ENCODE measurements around the gene CRYGC. TPM values are rescaled to one million over a fixed set of nuclear protein-coding genes. Genes with fewer than 3 reads are reported as not detected.
"Not testable (repeated sequence)": the region's sequence is repeated elsewhere in the genome, so short reads cannot be mapped to it uniquely, and the experiment has no call there.

Gene CRYGC
- total RNA-seq, 2 experiments from 2014 or later = not detected

DNA sequence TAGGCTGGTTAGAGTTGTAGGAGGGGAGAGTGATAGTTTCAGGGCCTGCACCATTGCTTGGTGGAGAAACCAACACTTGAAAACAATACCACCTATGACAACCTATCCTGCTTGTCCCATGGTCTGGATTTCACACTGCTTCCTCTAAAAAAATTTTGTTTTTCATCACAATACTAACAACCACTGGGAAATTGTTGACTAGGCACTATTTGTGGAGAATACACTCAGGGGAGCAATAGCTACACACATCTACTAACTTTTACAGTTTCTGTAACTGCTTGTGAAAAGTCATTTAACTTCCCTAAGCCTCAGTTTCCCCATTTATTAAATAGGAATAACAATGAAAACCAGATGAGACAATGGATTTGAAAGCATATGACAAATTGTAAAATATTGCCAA lies 20.5 kb upstream of the CRYGC start:
- intact Hi-C loops (cut with micrococcal nuclease) = no loop called here
- CTCF ChIA-PET = no interaction called here
- Mint-ChIP-seq H3K9me3 (peaks cover 14% of the 10 kb centered on the region), H3K36me3 (ENCODE audit: low read depth) (no peaks in the 10 kb centered on the region), H3K27me3 (ENCODE audit: low read depth) (no peaks in the 10 kb centered on the region), H3K4me1 (ENCODE audit: low read depth) (no peaks in the 10 kb centered on the region), H3K27ac (no peak overlapping the region), H3K4me3 (no peak overlapping the region)
- DNase-seq = no peak

DNA sequence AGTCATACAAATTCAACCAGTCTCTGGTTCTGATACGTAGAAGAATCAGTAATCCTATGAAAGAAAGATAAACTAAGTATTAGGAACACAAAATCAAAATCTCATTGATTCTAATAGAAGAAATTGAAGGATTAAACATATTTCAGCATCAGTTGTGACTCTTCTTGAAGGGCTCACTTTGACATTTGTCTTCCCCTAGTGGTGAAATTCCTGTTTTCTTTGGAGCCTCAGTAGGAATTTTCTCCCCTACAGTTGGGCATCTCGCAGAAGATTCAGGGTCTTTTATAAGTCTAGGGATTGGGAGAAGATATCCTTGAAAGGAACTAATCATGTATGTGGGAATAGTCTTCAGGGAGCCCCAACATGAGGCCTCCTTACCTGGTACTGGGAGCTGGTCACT lies 19.2 kb upstream of the CRYGC start:
- H3K9me3 Mint-ChIP-seq = peaks cover 14% of the 10 kb centered on the region
- no peak for DNase-seq
- no peak overlapping the region for H3K4me3 Mint-ChIP-seq
- CTCF ChIA-PET = no interaction called here
- no peaks in the 10 kb centered on the region for H3K36me3 Mint-ChIP-seq (ENCODE audit: low read depth)
- intact Hi-C loops (cut with micrococcal nuclease) = no loop called here
- no peaks in the 10 kb centered on the region for H3K27me3 Mint-ChIP-seq (ENCODE audit: low read depth)
- no peaks in the 10 kb centered on the region for H3K4me1 Mint-ChIP-seq (ENCODE audit: low read depth)
- no peak overlapping the region for H3K27ac Mint-ChIP-seq

DNA sequence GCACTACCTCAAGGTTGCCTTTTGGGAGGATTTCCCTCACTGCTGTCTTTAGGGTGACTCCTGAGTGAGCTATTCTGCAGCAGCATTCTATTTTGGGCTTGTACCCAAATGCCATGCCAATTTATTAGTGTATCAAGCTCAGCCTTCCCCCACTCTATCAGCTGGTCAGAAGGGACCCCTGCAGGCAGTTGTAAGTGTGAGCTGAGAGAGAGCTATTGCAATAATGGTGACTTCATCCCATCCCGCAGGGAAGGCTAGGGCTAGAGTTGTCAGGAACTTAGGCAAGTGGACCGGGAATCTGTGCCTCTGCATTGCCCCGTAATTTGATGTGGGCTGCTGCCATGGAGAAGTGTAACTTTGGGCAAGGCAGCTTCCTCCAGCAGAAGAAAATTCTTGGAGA lies 18.1 kb upstream of the CRYGC start:
- H3K27me3 Mint-ChIP-seq (ENCODE audit: low read depth) = no peaks in the 10 kb centered on the region
- H3K4me1 Mint-ChIP-seq (ENCODE audit: low read depth) = no peaks in the 10 kb centered on the region
- no peak for DNase-seq
- intact Hi-C loops (cut with micrococcal nuclease) = no loop called here
- no peak overlapping the region for H3K27ac Mint-ChIP-seq
- H3K9me3 Mint-ChIP-seq = peaks cover 14% of the 10 kb centered on the region
- no peak overlapping the region for H3K4me3 Mint-ChIP-seq
- CTCF ChIA-PET = no interaction called here
- no peaks in the 10 kb centered on the region for H3K36me3 Mint-ChIP-seq (ENCODE audit: low read depth)

DNA sequence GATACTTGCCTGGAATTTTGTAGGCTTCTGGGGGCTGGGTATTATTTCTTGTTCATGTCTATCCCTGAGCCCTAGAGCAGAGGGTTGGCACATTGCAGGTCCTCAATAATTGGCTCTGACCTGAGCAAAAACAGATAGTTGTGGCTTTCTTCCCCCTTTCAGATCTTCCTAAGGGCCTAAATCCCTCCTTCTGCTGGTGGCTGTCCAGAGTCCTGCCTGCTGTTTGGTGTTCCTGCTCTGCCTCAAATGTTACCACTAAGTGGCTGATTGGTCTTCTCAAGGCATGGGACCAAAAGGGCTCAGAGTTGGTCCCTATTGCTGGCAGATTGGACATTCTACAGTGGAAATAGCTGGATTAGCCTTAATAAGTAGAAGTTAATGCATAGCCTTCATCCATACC lies 17.4 kb upstream of the CRYGC start:
- CTCF ChIA-PET = no interaction called here
- Mint-ChIP-seq H3K36me3 (ENCODE audit: low read depth) (no peaks in the 10 kb centered on the region), H3K27me3 (ENCODE audit: low read depth) (no peaks in the 10 kb centered on the region), H3K9me3 (peaks cover 12% of the 10 kb centered on the region), H3K4me3 (no peak overlapping the region), H3K27ac (no peak overlapping the region), H3K4me1 (ENCODE audit: low read depth) (no peaks in the 10 kb centered on the region)
- no peak for DNase-seq
- intact Hi-C loops (cut with micrococcal nuclease) = no loop called here

DNA sequence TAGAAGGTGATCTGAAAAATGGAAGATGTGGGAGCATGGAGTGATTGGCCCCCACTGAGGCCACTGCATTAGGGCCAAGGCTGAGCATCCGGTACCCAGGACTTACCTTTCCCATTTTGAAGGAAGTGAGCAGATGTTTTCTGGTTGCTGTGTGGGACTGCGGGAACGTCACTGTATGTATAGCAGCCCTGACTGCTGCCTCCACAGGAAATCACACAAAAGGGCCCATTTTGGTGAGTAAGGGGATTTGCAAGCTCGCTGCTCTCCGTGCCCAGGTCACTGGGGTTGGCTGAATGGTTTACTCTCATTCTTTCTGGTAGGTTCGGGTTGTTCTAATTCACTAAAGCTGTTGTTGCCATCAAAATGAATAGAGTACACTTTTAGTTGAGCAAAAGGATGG lies 16.4 kb upstream of the CRYGC start, which contains the start of gene CRYGB:
CRYGB (minus strand) TSS at position 153 of the 400 bp plus-strand sequence; CDS start at position 115, 38 bp downstream.
- intact Hi-C loops (cut with micrococcal nuclease) = no loop called here
- Mint-ChIP-seq H3K27ac (no peak within 1 kb of the TSS), H3K27me3 (ENCODE audit: low read depth) (no peaks in the 10 kb centered on the region), H3K9me3 (peaks cover 4% of the 10 kb centered on the region), H3K4me3 (no peak within 1 kb of the TSS), H3K4me1 (ENCODE audit: low read depth) (no peaks in the 10 kb centered on the region), H3K36me3 (ENCODE audit: low read depth) (no peaks in the 10 kb centered on the region)
- DNase-seq = no peak
- CTCF ChIA-PET = no interaction called here

DNA sequence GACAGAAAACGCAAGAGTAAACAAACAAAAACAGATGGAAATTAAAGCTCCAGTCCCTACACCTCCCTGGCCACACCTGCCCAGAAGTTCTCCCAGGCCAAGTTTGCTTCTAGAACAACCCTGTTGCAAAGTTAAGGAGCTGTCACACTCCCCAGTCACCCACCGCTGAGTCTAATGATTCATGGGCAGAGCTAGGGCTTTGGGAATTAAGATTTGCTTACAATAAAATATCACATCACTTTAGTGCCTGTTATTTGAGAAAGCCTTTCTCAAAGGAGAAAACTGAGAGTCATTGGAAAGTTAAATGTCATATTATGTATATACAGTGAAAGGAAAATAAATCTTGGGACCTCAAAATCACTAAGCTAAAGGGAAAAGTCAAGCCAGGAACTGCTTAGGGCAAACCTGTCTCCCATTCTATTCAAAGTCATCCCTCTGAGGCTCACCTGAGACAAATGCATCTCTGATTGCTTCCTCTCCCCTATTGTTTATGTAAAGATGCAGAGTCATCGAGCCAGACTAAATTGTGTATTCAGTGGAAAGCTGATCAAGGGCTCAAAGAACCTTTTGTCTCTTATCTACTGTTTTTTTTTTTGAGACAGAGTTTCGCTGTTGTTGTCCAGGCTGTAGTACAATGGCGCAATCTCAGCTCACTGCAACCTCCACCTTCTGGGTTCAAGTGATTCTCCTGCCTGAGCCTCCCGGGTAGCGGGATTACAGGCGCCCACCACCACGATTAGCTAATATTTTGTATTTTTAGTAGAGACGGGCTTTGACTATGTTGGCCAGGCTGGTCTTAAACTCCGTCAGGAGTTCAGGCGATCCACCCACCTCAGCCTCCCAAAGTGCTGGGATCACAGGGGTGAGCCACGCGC lies 13.5 kb upstream of the CRYGC start:
- no peak overlapping the region for H3K4me3 Mint-ChIP-seq
- intact Hi-C loops (cut with micrococcal nuclease) = no loop called here
- H3K4me1 Mint-ChIP-seq (ENCODE audit: low read depth) = no peaks in the 10 kb centered on the region
- no peaks in the 10 kb centered on the region for H3K36me3 Mint-ChIP-seq (ENCODE audit: low read depth)
- CTCF ChIA-PET = interaction anchor here (0.6 to 1.1 kb wide), 2 partner anchors 32 to 912 kb away, joined by 3 to 6 read pairs; no protein-coding TSS in a partner anchor
- DNase-seq = no peak
- no peaks in the 10 kb centered on the region for H3K27me3 Mint-ChIP-seq (ENCODE audit: low read depth)
- no peak overlapping the region for H3K27ac Mint-ChIP-seq
- peaks cover 4% of the 10 kb centered on the region for H3K9me3 Mint-ChIP-seq

DNA sequence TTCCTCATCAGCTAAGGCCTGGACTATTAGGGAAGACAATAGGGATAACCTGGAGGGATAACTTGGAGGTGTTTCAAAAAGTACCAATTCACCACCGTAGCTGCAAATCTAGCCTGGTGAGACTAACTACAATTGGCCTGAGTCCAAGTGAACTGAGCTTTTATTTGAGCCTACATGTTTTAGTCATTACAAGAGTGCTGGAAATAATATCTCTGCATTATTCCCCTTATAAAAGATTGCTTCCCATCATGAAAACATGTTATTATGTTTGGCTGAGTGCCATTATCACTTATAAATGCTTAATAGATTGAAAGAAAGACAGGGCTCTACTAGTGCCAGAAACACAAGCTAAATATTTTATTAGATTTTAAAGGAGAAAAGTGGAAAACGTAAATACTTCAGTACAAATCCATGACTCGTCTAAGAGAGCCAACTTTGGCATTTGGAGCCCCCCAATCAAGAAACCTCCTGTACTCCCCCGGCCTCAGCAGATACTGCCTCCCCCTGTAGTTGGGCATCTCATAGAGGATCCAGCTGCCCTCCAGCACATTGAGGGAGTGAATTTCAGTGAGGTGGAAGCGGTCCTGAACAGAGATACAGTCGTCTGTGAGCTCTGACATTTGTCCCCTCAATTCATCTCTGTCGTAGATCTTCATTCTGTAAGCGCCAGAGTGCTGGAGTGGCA lies 12.8 kb upstream of the CRYGC start:
- no peaks in the 10 kb centered on the region for H3K27me3 Mint-ChIP-seq (ENCODE audit: low read depth)

DNA sequence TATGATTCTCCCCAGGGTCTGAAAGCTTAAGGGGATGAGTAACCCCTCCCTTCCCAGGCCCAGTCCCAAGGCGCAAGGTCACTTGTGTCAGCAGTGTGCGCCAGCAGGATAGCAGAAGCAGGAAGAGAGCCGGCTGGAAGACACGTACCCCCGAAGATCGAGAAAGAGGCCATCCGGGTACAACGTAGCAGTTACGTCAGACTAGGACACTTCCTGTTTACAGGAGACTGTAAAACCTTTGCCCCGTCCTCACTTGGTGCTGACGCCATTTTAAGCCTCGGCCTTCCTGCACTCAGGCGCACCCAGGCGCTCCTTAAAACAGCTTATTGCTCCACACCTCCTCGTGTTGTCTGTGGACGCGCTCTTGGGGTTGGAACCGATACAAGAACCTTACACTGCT lies 9.8 kb upstream of the CRYGC start:
- Mint-ChIP-seq H3K36me3 (ENCODE audit: low read depth) (no peaks in the 10 kb centered on the region), H3K27ac (no peak overlapping the region), H3K9me3 (peaks cover 8% of the 10 kb centered on the region), H3K27me3 (ENCODE audit: low read depth) (no peaks in the 10 kb centered on the region), H3K4me3 (no peak overlapping the region), H3K4me1 (ENCODE audit: low read depth) (peaks cover 11% of the 10 kb centered on the region)
- no peak for DNase-seq
- intact Hi-C loops (cut with micrococcal nuclease) = no loop called here
- CTCF ChIA-PET = no interaction called here

More for the DNA sequence above, 12.8 kb upstream of the CRYGC start:
- no peak for DNase-seq
- CTCF ChIA-PET = interaction anchor here (0.6 to 1.1 kb wide), 2 partner anchors 33 to 911 kb away, joined by 3 to 6 read pairs; no protein-coding TSS in a partner anchor
- Mint-ChIP-seq H3K27ac (no peak overlapping the region), H3K36me3 (ENCODE audit: low read depth) (no peaks in the 10 kb centered on the region), H3K9me3 (peaks cover 8% of the 10 kb centered on the region), H3K4me1 (ENCODE audit: low read depth) (no peaks in the 10 kb centered on the region), H3K4me3 (no peak overlapping the region)
- intact Hi-C loops (cut with micrococcal nuclease) = no loop called here

DNA sequence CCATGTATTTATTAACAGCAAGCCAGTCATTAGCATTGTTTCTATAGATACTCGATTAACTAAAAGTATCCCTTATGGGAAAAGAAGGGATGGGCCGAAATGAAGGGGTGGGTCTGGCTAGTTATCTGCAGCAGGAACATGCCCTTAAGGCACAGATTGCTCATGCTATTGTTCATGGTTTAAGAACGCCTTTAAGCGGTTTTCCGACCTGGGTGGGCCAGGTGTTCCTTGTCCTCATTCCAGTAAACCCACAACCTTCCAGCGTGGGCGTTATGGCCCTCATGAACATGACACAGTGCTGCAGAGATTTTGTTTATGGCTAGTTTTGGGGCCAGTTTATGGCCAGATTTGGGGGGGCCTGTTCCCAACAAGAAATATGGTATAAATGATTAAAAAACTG lies 8.7 kb upstream of the CRYGC start:
- CTCF ChIA-PET = not testable (repeated sequence)

DNA sequence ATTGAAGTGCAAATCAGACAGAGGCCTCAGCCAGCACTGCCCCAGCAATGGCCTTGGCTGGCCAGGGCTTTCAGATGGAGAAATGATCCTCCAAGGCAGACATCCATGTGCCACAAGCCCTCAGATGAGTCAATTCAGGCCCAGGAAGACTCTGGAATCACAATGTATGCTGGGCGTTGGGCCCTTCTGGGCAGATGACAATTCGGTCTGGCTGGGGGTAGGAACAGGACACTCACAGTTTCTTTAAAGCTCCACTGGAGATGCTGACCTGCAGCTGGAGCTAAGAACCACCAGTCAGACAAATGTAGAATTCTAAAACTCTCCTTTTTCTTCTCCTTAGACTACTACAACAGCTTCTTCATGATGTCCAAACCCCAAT lies 7.1 kb upstream of the CRYGC start:
- Mint-ChIP-seq H3K9me3 (peaks cover 8% of the 10 kb centered on the region), H3K4me3 (no peak overlapping the region), H3K27ac (no peak overlapping the region), H3K4me1 (ENCODE audit: low read depth) (peaks cover 11% of the 10 kb centered on the region), H3K36me3 (ENCODE audit: low read depth) (no peaks in the 10 kb centered on the region), H3K27me3 (ENCODE audit: low read depth) (no peaks in the 10 kb centered on the region)
- intact Hi-C loops (cut with micrococcal nuclease) = no loop called here
- DNase-seq = no peak
- CTCF ChIA-PET = no interaction called here

More for the DNA sequence above, 8.7 kb upstream of the CRYGC start:
- H3K4me3 Mint-ChIP-seq; intact Hi-C loops (cut with micrococcal nuclease); H3K27me3 Mint-ChIP-seq (ENCODE audit: low read depth); DNase-seq; H3K36me3 Mint-ChIP-seq (ENCODE audit: low read depth); H3K27ac Mint-ChIP-seq; H3K9me3 Mint-ChIP-seq: not testable (repeated sequence)
- H3K4me1 Mint-ChIP-seq (ENCODE audit: low read depth) = peaks cover 11% of the 10 kb centered on the region

DNA sequence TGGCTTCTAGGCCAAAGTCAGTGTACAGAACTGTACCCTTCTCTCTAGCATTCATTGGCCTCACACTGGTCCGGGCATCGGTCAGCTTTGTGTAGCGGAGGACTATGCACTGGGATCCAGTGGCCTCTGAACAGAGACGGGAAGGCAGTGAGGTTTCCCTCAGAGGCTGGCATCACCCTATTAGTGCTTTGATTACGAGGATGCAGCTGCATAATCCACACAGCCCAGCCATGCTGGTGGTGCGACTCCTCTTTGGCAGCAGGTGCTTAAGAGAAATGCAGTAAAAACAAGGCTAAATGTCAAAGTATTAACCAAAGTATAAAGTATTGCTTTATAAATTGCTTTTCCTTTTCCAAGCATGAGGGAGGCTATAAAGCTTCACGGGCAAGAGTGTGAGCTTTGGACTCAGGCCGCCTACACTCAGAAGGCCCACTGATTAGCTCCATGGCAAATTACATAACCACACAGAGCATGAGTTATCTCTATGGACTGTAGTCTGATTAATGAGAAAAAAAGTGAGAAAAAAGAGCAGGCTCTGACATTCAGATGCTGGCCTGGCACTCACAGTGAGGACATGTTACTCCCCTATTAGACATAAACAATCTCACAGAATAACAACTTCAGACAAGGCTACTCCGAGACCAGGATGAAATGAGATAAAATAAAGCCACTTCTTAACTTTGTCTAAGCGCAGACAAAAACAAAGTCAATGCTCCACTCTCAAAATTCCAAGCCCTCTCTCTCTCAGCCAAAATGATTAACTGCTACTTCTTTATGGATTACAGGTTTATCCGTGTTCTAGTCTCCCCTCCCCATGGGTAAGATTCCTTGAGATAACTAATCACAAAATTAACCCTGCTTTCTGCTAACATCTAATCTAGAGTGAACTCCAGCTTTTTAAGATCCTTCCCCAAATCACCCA lies 6.4 kb upstream of the CRYGC start:
- H3K27me3 Mint-ChIP-seq (ENCODE audit: low read depth) = no peaks in the 10 kb centered on the region
- no peak overlapping the region for H3K4me3 Mint-ChIP-seq
- H3K9me3 Mint-ChIP-seq = peaks cover 8% of the 10 kb centered on the region
- no peak overlapping the region for H3K27ac Mint-ChIP-seq
- no peaks in the 10 kb centered on the region for H3K36me3 Mint-ChIP-seq (ENCODE audit: low read depth)
- intact Hi-C loops (cut with micrococcal nuclease) = no loop called here
- peaks cover 11% of the 10 kb centered on the region for H3K4me1 Mint-ChIP-seq (ENCODE audit: low read depth)
- CTCF ChIA-PET = interaction anchor here (0.6 kb wide), 1 partner anchor 122 kb away, joined by 3 read pairs; no protein-coding TSS in a partner anchor
- DNase-seq = no peak

Measured in activated naive CD4-positive, alpha-beta T cell treated with anti-CD3 and anti-CD28 coated beads for 36 hours (primary cell).